Right kidney (tissue), 1 donor: ENCODE results near the gene ASPG.

Experiments
- DNase-seq: peaks from one replicate; pipeline ENCODE4 v3.0.0-alpha.2; 2016

The ASPG gene

DNA sequence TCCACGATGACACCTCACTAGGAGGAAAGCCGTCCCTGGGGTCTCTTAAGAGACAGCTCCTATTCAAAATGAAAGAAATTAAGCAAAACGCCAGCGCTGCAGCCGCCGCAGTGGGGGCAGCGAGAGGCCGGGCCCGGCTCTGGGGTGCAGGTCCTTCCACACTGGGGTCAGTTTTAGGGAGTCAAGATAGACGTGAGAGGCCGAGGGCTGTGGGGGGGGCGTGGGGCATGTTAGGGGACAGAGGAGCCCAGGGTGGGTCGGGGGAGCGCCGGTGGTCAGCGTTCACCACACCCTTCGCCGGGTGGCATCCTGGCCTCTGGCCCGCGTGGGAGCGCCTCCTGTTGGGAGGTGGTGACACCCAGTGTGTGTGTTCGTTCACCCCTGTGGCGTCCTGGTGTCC lies 78.5 kb downstream of the ASPG start:
- no peak for DNase-seq

DNA sequence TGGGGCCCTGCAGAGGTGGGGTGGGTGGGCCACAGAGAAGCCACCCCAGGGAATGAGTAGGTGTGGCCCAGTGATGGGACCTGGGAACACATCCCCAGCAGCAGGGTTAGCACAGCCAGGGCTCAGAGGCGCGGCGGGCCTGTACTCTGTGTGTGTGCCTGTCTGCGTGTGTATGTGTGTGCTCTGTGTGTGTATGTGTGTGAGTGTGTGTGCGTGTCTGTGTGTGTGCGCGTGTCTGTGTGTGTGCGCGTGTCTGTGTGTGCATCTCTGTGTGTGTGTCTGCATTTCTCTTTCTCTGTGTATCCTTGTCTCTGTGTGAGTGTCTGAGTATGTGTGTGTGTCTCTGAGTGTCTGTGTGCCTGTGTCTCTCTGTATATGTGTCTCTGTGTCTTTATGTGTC lies 79.0 kb downstream of the ASPG start:
- no peak for DNase-seq
